ENCODE data around the gene TRABD. TPM values are rescaled to one million over a fixed set of nuclear protein-coding genes. Genes with fewer than 3 reads are reported as not detected.

Gene TRABD
- total RNA-seq, 2 experiments from 2014 or later: 88.6 to 89.2 TPM

DNA sequence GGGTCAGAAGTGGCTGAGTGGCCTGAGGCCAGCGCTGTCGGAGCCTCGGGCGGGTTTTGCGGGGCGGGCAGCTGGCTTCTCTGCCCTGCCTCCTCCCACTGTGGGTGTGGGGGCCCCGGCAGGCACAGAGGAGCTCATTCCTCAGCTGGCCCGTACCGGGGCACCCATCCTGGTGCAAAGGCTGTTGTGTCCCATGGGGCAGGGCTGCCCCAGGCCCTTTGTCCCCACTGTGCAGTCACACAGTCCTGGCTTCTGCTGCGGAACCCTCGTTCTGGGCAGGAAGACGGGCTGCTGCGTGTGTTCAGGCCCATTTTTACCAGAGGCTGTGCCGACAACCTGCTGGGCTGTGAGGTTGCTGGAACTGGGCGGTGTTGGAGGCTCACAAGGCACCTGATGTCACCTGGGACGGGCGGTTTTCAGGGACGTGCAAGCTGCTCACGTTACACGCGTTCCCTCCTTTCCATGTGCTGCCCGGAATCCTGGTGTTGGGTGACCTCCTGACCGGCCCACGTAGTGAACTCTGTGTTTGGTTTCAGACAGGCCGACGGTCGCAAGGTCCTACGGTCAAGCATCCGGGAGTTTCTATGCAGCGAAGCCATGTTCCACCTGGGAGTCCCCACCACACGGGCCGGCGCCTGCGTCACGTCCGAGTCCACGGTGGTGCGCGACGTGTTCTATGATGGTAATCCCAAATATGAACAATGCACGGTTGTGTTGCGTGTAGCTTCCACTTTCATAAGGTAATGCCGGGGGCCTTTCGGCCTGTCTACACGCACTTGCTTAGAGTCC, 20.3 kb downstream of the TRABD start:
- Mint-ChIP-seq H3K27ac (no peak overlapping the region), H3K36me3 (peaks cover 18% of the 10 kb centered on the region), H3K27me3 (no peaks in the 10 kb centered on the region), H3K4me1 (ENCODE audit: low read depth) (peaks cover 20% of the 10 kb centered on the region), H3K9me3 (no peaks in the 10 kb centered on the region), H3K4me3 (no peak overlapping the region)
- ChIA-PET POLR2A (interaction anchor here (0.6 kb wide), 1 partner anchor 69 kb away, joined by 4 read pairs; no protein-coding TSS in a partner anchor), CTCF (interaction anchor here (0.9 to 4.6 kb wide), 7 partner anchors 14 to 176 kb away, joined by 3 to 40 read pairs (median 4); no protein-coding TSS in a partner anchor)
- intact Hi-C loops (cut with micrococcal nuclease): loop anchor here (5.0 kb wide), 1 partner anchor 439 kb away; no protein-coding TSS in a partner anchor
- DNase-seq: no peak

DNA sequence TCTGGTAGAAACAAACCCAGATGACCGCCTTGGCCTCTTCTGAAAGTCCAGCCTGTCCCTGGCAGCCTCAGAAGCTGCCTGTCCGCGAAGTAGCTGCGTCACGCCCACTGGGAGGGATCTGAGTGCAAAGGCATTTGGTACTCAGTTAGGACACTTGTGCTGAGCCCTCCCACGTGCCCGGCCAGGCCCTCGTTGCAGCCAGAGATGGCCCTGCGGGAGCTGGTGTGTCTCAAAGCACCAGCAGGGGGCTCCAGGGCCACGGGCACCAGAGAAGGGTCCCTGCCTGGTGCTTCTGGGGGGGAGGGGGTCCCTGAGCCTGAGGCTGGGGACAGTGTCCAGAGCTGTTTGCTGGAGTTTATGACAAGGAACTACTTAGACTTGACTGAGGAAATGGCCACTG, 20.9 kb downstream of the TRABD start:
- Mint-ChIP-seq H3K4me3 (no peak overlapping the region), H3K4me1 (ENCODE audit: low read depth) (peaks cover 24% of the 10 kb centered on the region), H3K27ac (no peak overlapping the region), H3K9me3 (no peaks in the 10 kb centered on the region), H3K36me3 (peaks cover 18% of the 10 kb centered on the region), H3K27me3 (no peaks in the 10 kb centered on the region)
- POLR2A ChIA-PET: interaction anchor here (0.6 kb wide), 1 partner anchor 70 kb away, joined by 4 read pairs; no protein-coding TSS in a partner anchor
- no peak for DNase-seq
- CTCF ChIA-PET: interaction anchor here (0.9 to 4.6 kb wide), 7 partner anchors 15 to 176 kb away, joined by 3 to 40 read pairs (median 4); no protein-coding TSS in a partner anchor
- intact Hi-C loops (cut with micrococcal nuclease): loop anchor here (5.0 kb wide), 1 partner anchor 439 kb away; no protein-coding TSS in a partner anchor

DNA sequence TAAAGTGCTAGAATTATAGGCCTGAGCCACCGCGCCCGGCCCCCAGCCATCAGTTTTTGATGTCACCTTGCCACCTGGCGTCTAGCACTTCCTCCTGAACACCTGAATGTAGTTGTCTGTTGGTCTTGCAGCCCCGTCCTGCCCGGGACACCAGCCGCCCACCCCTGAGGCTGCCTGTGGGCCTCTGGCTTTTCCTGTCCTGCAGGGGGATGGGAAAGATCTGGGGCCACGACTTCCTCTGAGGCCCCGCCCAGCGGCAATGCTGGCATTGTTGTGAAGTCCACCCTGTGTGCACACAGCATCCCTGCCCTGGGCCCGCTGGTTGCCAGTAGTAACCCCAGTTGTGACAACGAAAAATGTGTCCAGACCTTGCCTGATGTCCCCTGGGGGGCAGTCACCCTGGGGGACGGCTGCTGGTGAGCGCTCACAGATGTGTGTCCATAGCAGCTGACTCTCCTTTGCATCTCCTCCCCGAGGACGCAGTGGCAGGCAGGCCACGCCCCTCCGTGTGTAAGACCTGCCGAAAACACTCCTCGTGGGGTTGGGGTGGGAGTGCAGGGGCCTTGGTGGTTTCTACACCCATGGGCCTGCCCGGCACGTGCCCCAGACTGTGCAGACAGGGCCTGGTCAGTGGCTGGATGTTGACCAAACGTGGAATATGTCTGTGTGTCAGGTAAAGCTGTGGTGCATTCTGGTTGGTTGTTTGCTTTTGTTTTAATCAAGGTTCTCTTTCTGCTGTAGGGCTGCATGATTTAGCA, 21.8 kb downstream of the TRABD start:
- no peak overlapping the region for H3K27ac Mint-ChIP-seq
- POLR2A ChIA-PET: no interaction called here
- no peaks in the 10 kb centered on the region for H3K9me3 Mint-ChIP-seq
- peaks cover 18% of the 10 kb centered on the region for H3K4me1 Mint-ChIP-seq (ENCODE audit: low read depth)
- intact Hi-C loops (cut with micrococcal nuclease): loop anchor here (5.0 kb wide), 1 partner anchor 440 kb away; no protein-coding TSS in a partner anchor
- H3K36me3 Mint-ChIP-seq: peaks cover 21% of the 10 kb centered on the region
- no peaks in the 10 kb centered on the region for H3K27me3 Mint-ChIP-seq
- DNase-seq: no peak
- no peak overlapping the region for H3K4me3 Mint-ChIP-seq
- CTCF ChIA-PET: interaction anchor here (1.5 to 4.6 kb wide), 4 partner anchors 16 to 277 kb away, joined by 3 to 40 read pairs (median 6); no protein-coding TSS in a partner anchor

DNA sequence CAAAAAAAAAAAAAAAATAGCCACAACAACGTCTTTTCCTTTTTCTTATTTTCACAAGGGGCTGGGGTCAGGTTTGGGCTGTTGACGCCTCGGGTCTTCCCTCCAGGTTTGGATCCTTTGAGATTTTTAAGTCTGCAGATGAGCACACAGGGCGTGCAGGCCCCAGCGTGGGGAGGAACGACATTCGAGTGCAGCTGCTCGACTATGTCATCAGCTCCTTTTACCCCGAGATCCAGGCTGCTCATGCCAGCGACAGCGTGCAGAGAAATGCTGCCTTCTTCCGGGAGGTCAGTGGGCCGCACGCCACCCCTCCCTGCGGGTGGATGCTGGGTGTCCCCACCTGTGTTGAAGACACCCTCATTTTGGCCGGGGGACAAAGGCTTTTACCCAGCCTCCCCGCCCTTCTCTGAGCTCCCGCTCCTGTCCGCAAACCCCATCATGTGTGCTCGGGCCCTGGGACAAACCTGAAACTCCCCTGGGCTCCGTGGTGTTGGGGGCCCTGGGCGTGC, 22.8 kb downstream of the TRABD start:
- no peak for DNase-seq
- H3K4me1 Mint-ChIP-seq (ENCODE audit: low read depth): peaks cover 17% of the 10 kb centered on the region
- no peak overlapping the region for H3K4me3 Mint-ChIP-seq
- intact Hi-C loops (cut with micrococcal nuclease): loop anchor here (5.0 kb wide), 1 partner anchor 441 kb away; no protein-coding TSS in a partner anchor
- no peak overlapping the region for H3K27ac Mint-ChIP-seq
- ChIA-PET CTCF (interaction anchor here (1.2 to 4.6 kb wide), 3 partner anchors 29 to 278 kb away, joined by 3 to 40 read pairs (median 8); no protein-coding TSS in a partner anchor), POLR2A (interaction anchor here (0.6 kb wide), 1 partner anchor 17 kb away, joined by 3 read pairs; no protein-coding TSS in a partner anchor)
- peaks cover 16% of the 10 kb centered on the region for H3K36me3 Mint-ChIP-seq
- no peaks in the 10 kb centered on the region for H3K27me3 Mint-ChIP-seq
- no peaks in the 10 kb centered on the region for H3K9me3 Mint-ChIP-seq

DNA sequence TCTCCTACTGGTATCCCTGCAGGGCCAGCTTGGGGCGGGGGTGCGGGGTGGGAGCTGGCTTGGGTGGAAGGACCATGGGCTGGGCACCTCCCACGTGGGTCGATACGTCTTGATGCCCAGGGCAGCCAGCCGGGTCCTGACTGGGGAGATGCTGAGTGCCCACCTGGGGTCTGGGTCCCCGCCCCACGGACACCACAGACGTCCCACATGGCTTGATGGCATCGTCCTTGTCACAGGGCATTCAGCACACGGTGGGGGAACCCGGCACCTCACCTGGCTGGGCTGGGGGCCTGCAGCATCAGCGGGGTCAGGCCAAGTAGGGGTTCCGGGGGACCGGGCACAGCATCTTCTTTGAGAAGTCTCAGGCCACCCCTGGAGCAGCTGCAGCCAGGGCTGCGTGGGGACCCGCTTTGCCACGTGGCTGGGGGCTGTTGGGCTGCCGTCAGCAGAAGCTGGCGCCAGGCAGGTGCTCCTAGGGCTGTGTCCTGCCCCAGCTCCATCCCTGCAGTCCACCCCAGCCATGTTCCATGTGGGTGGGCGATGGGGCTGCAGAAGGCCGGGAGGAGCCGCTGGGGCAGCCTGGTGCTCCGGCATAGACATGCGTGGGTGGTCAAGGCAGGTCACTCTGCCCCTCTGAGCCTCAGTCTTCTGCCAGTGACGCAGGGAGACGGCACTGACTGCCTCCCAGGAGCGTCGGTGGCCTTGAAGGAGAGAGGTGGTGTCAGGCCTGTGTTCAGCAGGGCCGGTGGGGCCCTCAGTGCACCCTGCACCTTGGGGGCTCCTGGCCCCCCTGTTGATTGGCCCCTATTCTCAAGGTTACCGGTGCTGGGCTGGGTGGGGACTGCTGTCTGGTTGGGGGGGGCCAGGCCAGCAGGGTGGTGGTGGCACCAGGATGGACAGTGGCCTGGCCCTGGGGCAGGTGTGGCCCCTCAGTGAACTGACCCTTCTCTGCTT, 23.5 kb downstream of the TRABD start:
- Mint-ChIP-seq H3K27me3 (no peaks in the 10 kb centered on the region), H3K9me3 (no peaks in the 10 kb centered on the region), H3K36me3 (peaks cover 16% of the 10 kb centered on the region), H3K4me3 (no peak overlapping the region), H3K27ac (no peak overlapping the region), H3K4me1 (ENCODE audit: low read depth) (peaks cover 14% of the 10 kb centered on the region)
- CTCF ChIA-PET: interaction anchor here (1.2 to 4.6 kb wide), 3 partner anchors 28 to 278 kb away, joined by 3 to 40 read pairs (median 8); no protein-coding TSS in a partner anchor
- POLR2A ChIA-PET: no interaction called here
- no peak for DNase-seq
- intact Hi-C loops (cut with micrococcal nuclease): loop anchor here (1.0 to 5.0 kb wide), 2 partner anchors 60 to 442 kb away; no protein-coding TSS in a partner anchor

DNA sequence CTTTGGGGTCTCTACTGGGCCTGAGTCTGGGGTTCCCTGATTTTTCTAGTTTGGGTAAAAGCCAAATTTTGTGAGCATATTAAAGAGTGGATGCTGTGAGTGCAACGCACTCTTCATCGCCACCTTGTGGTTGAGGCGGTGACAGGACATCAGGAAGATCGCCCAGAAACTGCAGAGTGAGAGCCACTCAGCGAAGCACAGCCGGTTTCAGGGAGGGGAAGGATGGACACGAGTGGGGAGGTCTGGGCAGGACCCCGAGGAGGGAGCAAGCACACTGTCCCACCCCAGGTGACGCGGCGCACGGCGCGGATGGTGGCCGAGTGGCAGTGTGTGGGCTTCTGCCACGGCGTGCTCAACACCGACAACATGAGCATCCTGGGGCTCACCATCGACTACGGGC, 24.2 kb downstream of the TRABD start:
- Mint-ChIP-seq H3K27ac (peak overlapping the region; percentile 55), H3K4me1 (ENCODE audit: low read depth) (peaks cover 10% of the 10 kb centered on the region), H3K27me3 (no peaks in the 10 kb centered on the region), H3K4me3 (no peak overlapping the region), H3K36me3 (peaks cover 15% of the 10 kb centered on the region), H3K9me3 (no peaks in the 10 kb centered on the region)
- peak; percentile 76 for DNase-seq
- ChIA-PET POLR2A (no interaction called here), CTCF (interaction anchor here (4.6 kb wide), 1 partner anchor 60 kb away, joined by 40 read pairs; no protein-coding TSS in a partner anchor)
- intact Hi-C loops (cut with micrococcal nuclease): loop anchor here (1.0 to 5.0 kb wide), 2 partner anchors 61 to 443 kb away; no protein-coding TSS in a partner anchor

DNA sequence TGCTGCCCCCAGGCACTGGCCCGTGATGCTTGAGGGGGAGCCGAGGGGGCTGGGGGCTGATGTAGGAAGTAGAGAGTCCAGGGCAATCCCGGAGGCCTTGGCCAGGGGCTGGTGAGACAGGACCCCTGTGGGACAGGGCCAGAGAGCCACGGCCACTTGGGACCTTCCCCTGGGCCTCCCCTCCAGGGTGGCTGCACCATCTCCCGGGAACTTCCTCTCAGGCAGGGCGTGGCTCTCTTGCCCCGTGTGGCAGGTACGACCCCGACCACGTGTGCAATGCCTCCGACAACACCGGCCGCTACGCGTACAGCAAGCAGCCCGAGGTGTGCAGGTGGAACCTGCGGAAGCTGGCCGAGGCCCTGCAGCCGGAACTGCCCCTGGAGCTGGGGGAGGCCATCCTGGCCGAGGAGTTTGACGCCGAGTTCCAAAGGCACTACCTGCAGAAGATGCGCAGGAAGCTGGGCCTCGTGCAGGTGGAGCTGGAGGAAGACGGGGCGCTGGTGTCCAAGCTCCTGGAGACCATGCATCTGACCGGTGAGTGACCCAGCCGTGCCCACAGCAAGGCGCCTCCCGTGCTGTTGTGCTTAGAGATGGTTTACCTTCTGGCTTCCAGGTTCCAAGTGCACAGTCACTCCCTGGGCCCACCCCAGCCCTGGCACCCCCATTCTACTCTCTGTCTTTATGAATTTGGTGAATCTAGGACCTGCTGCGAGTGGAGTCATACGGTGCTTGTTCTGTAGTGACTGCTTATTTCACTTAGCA, 24.8 kb downstream of the TRABD start:
- peaks cover 16% of the 10 kb centered on the region for H3K36me3 Mint-ChIP-seq
- H3K9me3 Mint-ChIP-seq: no peaks in the 10 kb centered on the region

DNA sequence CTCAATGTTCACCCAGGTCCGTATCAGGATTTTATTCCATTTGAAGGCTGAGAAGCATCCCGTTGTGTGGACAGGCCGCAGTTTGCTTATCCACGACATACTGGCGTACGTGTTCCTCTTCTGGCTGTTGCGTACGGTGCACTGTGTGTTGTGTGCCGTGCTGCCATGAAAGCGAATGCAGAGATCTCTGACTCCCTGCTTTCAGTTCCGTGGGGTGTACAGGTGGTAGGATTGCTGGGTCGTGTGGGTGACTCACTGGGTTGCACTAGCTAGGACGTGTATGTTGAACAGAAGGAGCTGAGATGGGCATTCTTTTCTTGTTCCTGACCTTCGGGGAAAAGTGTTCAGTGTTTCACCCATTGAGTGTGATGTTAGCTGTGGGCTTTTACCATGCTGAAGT, 25.4 kb downstream of the TRABD start:
- H3K4me1 Mint-ChIP-seq (ENCODE audit: low read depth): peaks cover 10% of the 10 kb centered on the region
- peak overlapping the region; percentile 43 for H3K27ac Mint-ChIP-seq
- no peaks in the 10 kb centered on the region for H3K27me3 Mint-ChIP-seq
- no peak overlapping the region for H3K4me3 Mint-ChIP-seq
- peaks cover 20% of the 10 kb centered on the region for H3K36me3 Mint-ChIP-seq
- POLR2A ChIA-PET: no interaction called here
- no peak for DNase-seq
- CTCF ChIA-PET: interaction anchor here (0.9 to 2.2 kb wide), 3 partner anchors 59 to 156 kb away, joined by 3 to 23 read pairs (median 3); no protein-coding TSS in a partner anchor
- intact Hi-C loops (cut with micrococcal nuclease): no loop called here
- H3K9me3 Mint-ChIP-seq: no peaks in the 10 kb centered on the region

More for the DNA sequence above, 24.8 kb downstream of the TRABD start:
- ChIA-PET CTCF (interaction anchor here (0.9 to 2.2 kb wide), 3 partner anchors 59 to 156 kb away, joined by 3 to 23 read pairs (median 3); no protein-coding TSS in a partner anchor), POLR2A (no interaction called here)
- H3K27me3 Mint-ChIP-seq: no peaks in the 10 kb centered on the region
- H3K27ac Mint-ChIP-seq: no peak overlapping the region
- H3K4me3 Mint-ChIP-seq: no peak overlapping the region
- peaks cover 10% of the 10 kb centered on the region for H3K4me1 Mint-ChIP-seq (ENCODE audit: low read depth)
- intact Hi-C loops (cut with micrococcal nuclease): no loop called here
- no peak for DNase-seq

DNA sequence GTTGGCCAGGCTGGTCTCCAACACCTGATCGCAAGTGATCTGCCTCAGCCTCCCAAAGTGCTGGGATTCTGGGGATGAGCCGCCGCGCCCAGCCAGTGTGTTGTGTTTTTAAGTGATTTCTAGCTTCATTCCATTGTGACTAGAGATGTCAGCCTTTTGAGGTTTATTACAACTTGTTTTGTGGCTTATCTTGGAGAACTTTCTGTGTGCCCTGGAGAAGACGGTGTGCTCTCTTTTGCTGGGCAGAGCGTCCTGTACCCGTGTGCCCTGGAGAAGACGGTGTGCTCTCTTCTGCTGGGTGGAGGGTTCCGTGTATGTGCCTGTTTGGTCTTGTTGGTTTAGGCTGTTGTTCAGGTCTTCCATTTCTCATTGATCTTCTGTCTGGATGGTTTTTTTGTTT, 27.6 kb downstream of the TRABD start:
- H3K9me3 Mint-ChIP-seq: no peaks in the 10 kb centered on the region
- ChIA-PET POLR2A (no interaction called here), CTCF (interaction anchor here (1.5 to 1.7 kb wide), 2 partner anchors 31 to 64 kb away, joined by 3 to 4 read pairs; no protein-coding TSS in a partner anchor)
- intact Hi-C loops (cut with micrococcal nuclease): no loop called here
- peaks cover 29% of the 10 kb centered on the region for H3K36me3 Mint-ChIP-seq
- DNase-seq: no peak
- H3K27ac Mint-ChIP-seq: peak overlapping the region; percentile 19
- H3K4me1 Mint-ChIP-seq (ENCODE audit: low read depth): peaks cover 10% of the 10 kb centered on the region
- H3K4me3 Mint-ChIP-seq: no peak overlapping the region
- H3K27me3 Mint-ChIP-seq: no peaks in the 10 kb centered on the region

DNA sequence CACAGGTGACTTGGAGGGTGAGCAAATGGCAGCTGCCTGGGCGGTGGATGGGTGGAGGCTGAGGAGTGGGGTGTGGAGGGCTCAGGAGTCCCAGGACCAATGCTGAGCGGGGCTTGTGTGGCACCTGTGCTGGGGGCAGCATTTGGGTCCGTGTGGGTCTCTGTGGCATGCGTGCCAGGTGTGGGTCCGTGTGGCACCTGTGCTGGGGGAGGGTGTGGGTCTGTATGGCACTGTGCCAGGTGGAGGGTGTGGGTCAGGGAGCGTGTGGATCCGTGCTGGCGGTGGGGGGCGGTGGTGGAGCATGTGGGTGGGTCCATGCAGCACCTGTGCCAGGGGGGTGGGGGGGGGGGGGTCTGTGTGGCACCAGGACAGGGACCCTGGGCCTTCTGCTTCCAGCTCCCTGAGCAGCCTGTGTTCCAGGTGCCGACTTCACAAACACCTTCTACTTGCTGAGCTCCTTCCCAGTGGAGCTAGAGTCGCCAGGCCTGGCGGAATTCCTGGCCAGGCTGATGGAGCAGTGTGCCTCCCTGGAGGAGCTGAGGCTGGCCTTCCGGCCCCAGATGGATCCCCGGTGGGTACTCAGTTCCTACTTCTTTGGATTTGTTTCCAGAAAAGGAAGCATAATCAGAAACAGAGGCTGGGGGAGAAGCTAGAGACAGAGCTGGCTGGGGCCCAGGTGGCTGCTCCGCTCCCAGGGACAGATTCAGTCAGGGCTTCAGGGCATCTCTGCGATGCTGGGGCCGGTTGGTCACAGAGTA, 29.8 kb downstream of the TRABD start:
- POLR2A ChIA-PET: interaction anchor here (1.5 kb wide), 1 partner anchor 25 kb away, joined by 3 read pairs; no protein-coding TSS in a partner anchor
- intact Hi-C loops (cut with micrococcal nuclease): no loop called here
- no peak overlapping the region for H3K27ac Mint-ChIP-seq
- no peaks in the 10 kb centered on the region for H3K9me3 Mint-ChIP-seq
- H3K4me3 Mint-ChIP-seq: no peak overlapping the region
- CTCF ChIA-PET: interaction anchor here (0.8 kb wide), 1 partner anchor 66 kb away, joined by 3 read pairs; no protein-coding TSS in a partner anchor
- peaks cover 6% of the 10 kb centered on the region for H3K4me1 Mint-ChIP-seq (ENCODE audit: low read depth)
- no peak for DNase-seq
- no peaks in the 10 kb centered on the region for H3K27me3 Mint-ChIP-seq
- peaks cover 32% of the 10 kb centered on the region for H3K36me3 Mint-ChIP-seq
